T-helper 2 cell treated with Interferon-gamma antibody and Interleukin-4, amounts not matched to agents 5 μg/mL and 100 μg/mL, for 36 hours (primary cell): ENCODE measurements around the gene SBF2.
"Not testable (repeated sequence)": the region's sequence is repeated elsewhere in the genome, so short reads cannot be mapped to it uniquely, and the experiment has no call there.

Source experiments
- DNase-seq: peaks from one replicate; pipeline ENCODE4 v3.0.0; 2021; ENCODE audit warnings: low spot score
- H3K27ac Mint-ChIP-seq: one replicate; pipeline ENCODE4 v1.8.0; 2021; ENCODE audit warnings: mild to moderate bottlenecking, mixed read lengths
- H3K27me3 Mint-ChIP-seq: one replicate; pipeline ENCODE4 v1.8.0; 2021; ENCODE audit warnings: low read depth, mixed read lengths
- H3K36me3 Mint-ChIP-seq: one replicate; pipeline ENCODE4 v1.8.0; 2021; ENCODE audit warnings: low read depth, mixed read lengths
- H3K4me1 Mint-ChIP-seq: one replicate; pipeline ENCODE4 v1.8.0; 2021; ENCODE audit warnings: low read depth, mixed read lengths
- H3K4me3 Mint-ChIP-seq: one replicate; pipeline ENCODE4 v1.8.0; 2022; ENCODE audit warnings: mild to moderate bottlenecking, moderate library complexity, mixed read lengths
- H3K9me3 Mint-ChIP-seq: one replicate; pipeline ENCODE4 v1.8.0; 2021; ENCODE audit warnings: mixed read lengths

Gene SBF2

GRCh38 chr11:10282117-10282516 lies 11.9 kb downstream of the SBF2 start:
- H3K36me3 Mint-ChIP-seq = no peaks in the 10 kb centered on the region
- H3K27me3 Mint-ChIP-seq = peaks cover 21% of the 10 kb centered on the region
- no peak overlapping the region for H3K27ac Mint-ChIP-seq
- no peaks in the 10 kb centered on the region for H3K9me3 Mint-ChIP-seq
- H3K4me3 Mint-ChIP-seq = no peak overlapping the region
- no peak for DNase-seq
- no peaks in the 10 kb centered on the region for H3K4me1 Mint-ChIP-seq

GRCh38 chr11:10275714-10276113 lies 18.3 kb downstream of the SBF2 start:
- Mint-ChIP-seq H3K36me3 (no peaks in the 10 kb centered on the region), H3K9me3 (no peaks in the 10 kb centered on the region), H3K4me3 (no peak overlapping the region), H3K4me1 (no peaks in the 10 kb centered on the region), H3K27me3 (peaks cover 12% of the 10 kb centered on the region), H3K27ac (no peak overlapping the region)
- DNase-seq = no peak

GRCh38 chr11:10274726-10275125 lies 19.3 kb downstream of the SBF2 start:
- Mint-ChIP-seq H3K4me1 (no peaks in the 10 kb centered on the region), H3K27me3 (peaks cover 9% of the 10 kb centered on the region), H3K9me3 (no peaks in the 10 kb centered on the region), H3K4me3 (no peak overlapping the region), H3K27ac (no peak overlapping the region), H3K36me3 (no peaks in the 10 kb centered on the region)
- DNase-seq = no peak

GRCh38 chr11:10273738-10274137 lies 20.3 kb downstream of the SBF2 start:
- Mint-ChIP-seq H3K36me3 (no peaks in the 10 kb centered on the region), H3K4me1 (no peaks in the 10 kb centered on the region), H3K4me3 (no peak overlapping the region), H3K9me3 (no peaks in the 10 kb centered on the region), H3K27me3 (peaks cover 12% of the 10 kb centered on the region), H3K27ac (no peak overlapping the region)
- DNase-seq = no peak

- no peak overlapping the region for H3K4me3 Mint-ChIP-seq
- peaks cover 14% of the 10 kb centered on the region for H3K27me3 Mint-ChIP-seq
- H3K4me1 Mint-ChIP-seq = no peaks in the 10 kb centered on the region
- no peak overlapping the region for H3K27ac Mint-ChIP-seq
- H3K9me3 Mint-ChIP-seq = no peaks in the 10 kb centered on the region
- DNase-seq = no peak
- H3K36me3 Mint-ChIP-seq = no peaks in the 10 kb centered on the region
Observed at GRCh38 chr11:10272132-10272531, 21.9 kb downstream of the SBF2 start.

- Mint-ChIP-seq H3K4me3 (no peak overlapping the region), H3K36me3 (no peaks in the 10 kb centered on the region), H3K27me3 (peaks cover 7% of the 10 kb centered on the region), H3K4me1 (no peaks in the 10 kb centered on the region), H3K9me3 (no peaks in the 10 kb centered on the region), H3K27ac (no peak overlapping the region)
- no peak for DNase-seq
Observed at GRCh38 chr11:10268746-10269488, 25.1 kb downstream of the SBF2 start.

- no peaks in the 10 kb centered on the region for H3K36me3 Mint-ChIP-seq
Observed at GRCh38 chr11:10267821-10268220, 26.2 kb downstream of the SBF2 start.

GRCh38 chr11:10265936-10266335 lies 28.1 kb downstream of the SBF2 start:
- no peak for DNase-seq
- Mint-ChIP-seq H3K9me3 (no peaks in the 10 kb centered on the region), H3K27ac (no peak overlapping the region), H3K27me3 (peaks cover 7% of the 10 kb centered on the region), H3K4me3 (no peak overlapping the region), H3K36me3 (no peaks in the 10 kb centered on the region), H3K4me1 (no peaks in the 10 kb centered on the region)

More at GRCh38 chr11:10267821-10268220, 26.2 kb downstream of the SBF2 start:
- H3K4me1 Mint-ChIP-seq = no peaks in the 10 kb centered on the region
- H3K4me3 Mint-ChIP-seq = no peak overlapping the region
- peaks cover 7% of the 10 kb centered on the region for H3K27me3 Mint-ChIP-seq
- no peaks in the 10 kb centered on the region for H3K9me3 Mint-ChIP-seq
- no peak overlapping the region for H3K27ac Mint-ChIP-seq
- no peak for DNase-seq

GRCh38 chr11:10264716-10265115 lies 29.3 kb downstream of the SBF2 start:
- H3K9me3 Mint-ChIP-seq, H3K4me3 Mint-ChIP-seq, H3K36me3 Mint-ChIP-seq: not testable (repeated sequence)

GRCh38 chr11:10263929-10264328 lies 30.1 kb downstream of the SBF2 start:
- Mint-ChIP-seq H3K9me3 (no peaks in the 10 kb centered on the region), H3K36me3 (no peaks in the 10 kb centered on the region), H3K4me3 (no peak overlapping the region), H3K27me3 (peaks cover 5% of the 10 kb centered on the region), H3K4me1 (no peaks in the 10 kb centered on the region), H3K27ac (no peak overlapping the region)
- no peak for DNase-seq

More at GRCh38 chr11:10264716-10265115, 29.3 kb downstream of the SBF2 start:
- not testable (repeated sequence) for DNase-seq, H3K27me3 Mint-ChIP-seq, H3K27ac Mint-ChIP-seq, H3K4me1 Mint-ChIP-seq

- Mint-ChIP-seq H3K9me3 (no peaks in the 10 kb centered on the region), H3K4me1 (no peaks in the 10 kb centered on the region), H3K27ac (no peak overlapping the region), H3K4me3 (no peak overlapping the region), H3K36me3 (no peaks in the 10 kb centered on the region), H3K27me3 (peaks cover 3% of the 10 kb centered on the region)
- no peak for DNase-seq
Observed at GRCh38 chr11:10261821-10262220, 32.2 kb downstream of the SBF2 start.

GRCh38 chr11:10257478-10257877 lies 36.5 kb downstream of the SBF2 start:
- Mint-ChIP-seq H3K27me3 (no peaks in the 10 kb centered on the region), H3K36me3 (no peaks in the 10 kb centered on the region), H3K9me3 (no peaks in the 10 kb centered on the region), H3K27ac (no peak overlapping the region), H3K4me1 (no peaks in the 10 kb centered on the region), H3K4me3 (no peak overlapping the region)
- no peak for DNase-seq

GRCh38 chr11:10255388-10256125 lies 38.5 kb downstream of the SBF2 start:
- Mint-ChIP-seq H3K36me3 (no peaks in the 10 kb centered on the region), H3K4me1 (no peaks in the 10 kb centered on the region), H3K27me3 (no peaks in the 10 kb centered on the region), H3K9me3 (no peaks in the 10 kb centered on the region), H3K4me3 (no peak overlapping the region), H3K27ac (no peak overlapping the region)
- no peak for DNase-seq

- not testable (repeated sequence) for H3K4me1 Mint-ChIP-seq, H3K9me3 Mint-ChIP-seq, H3K27me3 Mint-ChIP-seq, H3K27ac Mint-ChIP-seq, H3K36me3 Mint-ChIP-seq, H3K4me3 Mint-ChIP-seq, DNase-seq
Observed at GRCh38 chr11:10249448-10250131, 44.4 kb downstream of the SBF2 start.
